Measurements from ENCODE around the gene C5orf34.
A peak's percentile ranks its signal among the peaks of the same experiment; 100 is the strongest.
"Not testable (repeated sequence)": the region's sequence is repeated elsewhere in the genome, so short reads cannot be mapped to it uniquely, and the experiment has no call there.

The C5orf34 gene, protein sequence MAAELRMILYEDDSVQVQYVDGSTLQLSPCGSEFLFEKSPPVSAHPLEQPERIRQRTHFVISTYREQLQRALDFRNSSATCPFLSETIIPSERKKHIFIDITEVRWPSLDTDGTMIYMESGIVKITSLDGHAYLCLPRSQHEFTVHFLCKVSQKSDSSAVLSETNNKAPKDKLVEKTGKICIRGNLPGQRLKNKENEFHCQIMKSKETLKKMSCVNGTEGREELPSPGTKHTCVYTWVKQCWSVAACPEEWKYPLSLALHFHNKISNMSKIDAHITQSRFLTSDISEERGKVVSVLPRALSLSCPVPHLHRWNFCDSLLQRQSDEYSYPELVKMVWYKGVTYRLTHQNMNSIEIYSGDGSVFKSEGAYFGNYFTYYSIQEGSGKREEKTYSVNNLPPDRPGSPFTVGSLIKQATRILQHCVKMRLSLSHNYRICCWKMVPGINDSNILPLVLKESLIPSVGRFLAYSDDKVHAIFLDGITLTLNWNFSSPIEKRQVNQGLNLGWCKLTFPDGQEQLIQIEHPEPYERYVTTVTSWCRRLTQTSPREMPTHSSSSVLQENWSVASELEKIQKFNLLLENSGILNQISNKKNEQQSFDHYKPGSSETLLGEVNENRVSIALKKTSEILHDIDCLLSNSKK

DNA sequence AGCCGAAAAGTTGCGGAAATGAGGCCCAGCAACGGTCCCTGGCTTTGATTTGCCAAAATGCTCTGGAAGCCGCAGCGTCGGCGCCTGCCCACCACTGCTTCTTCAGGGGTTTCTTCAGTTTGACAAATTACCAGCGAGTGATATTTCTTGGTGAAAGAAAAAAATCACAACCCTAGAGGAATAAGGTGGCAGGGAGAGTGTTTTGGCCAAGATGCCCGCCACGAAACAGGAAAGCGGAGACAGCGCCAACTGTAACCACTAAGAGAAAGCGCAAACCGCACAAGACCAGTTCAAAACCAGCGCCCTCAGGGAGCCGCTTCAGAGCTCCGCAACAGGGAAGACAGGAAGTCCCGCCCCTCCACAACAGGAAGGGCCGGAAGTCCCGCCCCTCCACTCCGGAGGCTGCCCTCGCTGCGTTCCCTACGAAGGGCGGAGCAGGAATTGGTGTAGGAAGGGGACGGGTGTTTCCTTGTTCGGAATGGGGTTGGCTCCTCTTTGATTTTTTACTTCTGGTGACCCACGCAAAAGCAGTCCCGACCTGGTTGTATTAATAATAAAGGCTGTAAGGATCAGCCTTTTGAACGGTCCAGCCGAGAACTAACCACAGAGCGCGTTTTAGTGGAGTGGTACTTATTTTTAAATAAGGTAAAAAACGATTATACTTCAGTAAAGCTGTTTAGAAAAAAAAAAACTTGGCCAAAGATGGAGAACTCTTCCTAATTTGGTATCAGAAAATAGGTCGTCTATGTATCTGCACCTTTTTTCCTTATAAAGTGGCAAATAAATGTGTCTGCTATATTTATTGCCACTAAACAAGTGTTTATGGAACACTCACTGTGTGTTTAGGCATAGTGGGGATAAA lies at the start of gene C5orf34:
Gene C5orf34, minus strand, starts transcription at position 333 of the 862 bp plus-strand sequence. CDS start 5,809 bp downstream, outside the sequence.
- DNase-seq = peak; percentile 97

DNA sequence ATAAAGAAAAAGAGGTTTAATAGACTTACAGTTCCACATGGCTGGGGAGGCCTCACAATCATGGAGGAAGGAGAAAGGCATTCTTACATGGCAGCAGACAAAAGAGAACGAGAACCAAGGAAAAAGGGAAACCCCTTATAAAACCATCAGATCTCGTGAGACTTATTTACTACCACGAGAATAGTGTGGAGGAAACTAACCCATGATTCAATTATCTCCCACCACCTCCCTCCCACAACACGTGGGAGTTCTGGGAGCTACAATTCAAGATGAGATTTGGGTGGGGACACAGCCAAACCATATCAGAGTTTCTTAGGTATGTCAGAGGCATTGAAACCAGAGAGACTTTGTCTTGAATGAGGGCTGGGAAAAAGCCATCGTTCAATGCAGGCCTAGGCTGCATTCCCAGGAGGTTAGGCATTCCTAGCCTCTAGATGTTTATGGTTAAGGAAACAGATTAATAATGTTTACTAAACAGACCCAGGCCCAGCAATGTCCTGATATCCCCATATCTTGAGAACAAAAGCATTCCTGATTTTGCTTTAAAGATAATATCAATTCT lies 49.4 kb upstream of the C5orf34 start:
- no peak for DNase-seq

- DNase-seq = no peak
Observed at GRCh38 chr5:43563321-43563720, 48.4 kb upstream of the C5orf34 start.

DNA sequence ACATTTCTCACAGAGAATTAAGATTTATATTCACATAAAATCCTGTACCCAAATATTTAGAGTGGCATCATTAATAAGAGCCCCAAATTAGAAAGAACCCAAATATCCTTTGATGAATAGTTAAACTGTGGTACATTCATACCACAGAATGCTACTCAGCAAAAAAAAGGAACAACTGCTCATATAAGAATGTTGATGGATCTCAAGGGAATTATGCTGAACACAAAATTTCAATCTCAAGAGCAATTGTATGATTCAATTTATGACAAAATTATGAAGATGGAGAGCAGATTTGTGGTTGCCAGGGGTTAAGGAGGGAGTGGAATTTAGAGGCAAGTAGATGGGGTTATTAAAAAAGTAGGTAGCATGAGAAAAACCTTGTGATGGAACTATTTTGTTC lies 46.4 kb upstream of the C5orf34 start:
- no peak for DNase-seq

- DNase-seq = no peak
Observed at GRCh38 chr5:43560128-43560527, 45.2 kb upstream of the C5orf34 start.

- DNase-seq = peak; percentile 91
Observed at GRCh38 chr5:43556857-43557542, 42.1 kb upstream of the C5orf34 start, which contains the start of gene PAIP1. PAIP1 (minus strand) TSS chr5:43557077; CDS start chr5:43556846, 231 bp downstream.

GRCh38 chr5:43556607-43556856 lies 41.6 kb upstream of the C5orf34 start:
- not testable (repeated sequence) for DNase-seq

DNA sequence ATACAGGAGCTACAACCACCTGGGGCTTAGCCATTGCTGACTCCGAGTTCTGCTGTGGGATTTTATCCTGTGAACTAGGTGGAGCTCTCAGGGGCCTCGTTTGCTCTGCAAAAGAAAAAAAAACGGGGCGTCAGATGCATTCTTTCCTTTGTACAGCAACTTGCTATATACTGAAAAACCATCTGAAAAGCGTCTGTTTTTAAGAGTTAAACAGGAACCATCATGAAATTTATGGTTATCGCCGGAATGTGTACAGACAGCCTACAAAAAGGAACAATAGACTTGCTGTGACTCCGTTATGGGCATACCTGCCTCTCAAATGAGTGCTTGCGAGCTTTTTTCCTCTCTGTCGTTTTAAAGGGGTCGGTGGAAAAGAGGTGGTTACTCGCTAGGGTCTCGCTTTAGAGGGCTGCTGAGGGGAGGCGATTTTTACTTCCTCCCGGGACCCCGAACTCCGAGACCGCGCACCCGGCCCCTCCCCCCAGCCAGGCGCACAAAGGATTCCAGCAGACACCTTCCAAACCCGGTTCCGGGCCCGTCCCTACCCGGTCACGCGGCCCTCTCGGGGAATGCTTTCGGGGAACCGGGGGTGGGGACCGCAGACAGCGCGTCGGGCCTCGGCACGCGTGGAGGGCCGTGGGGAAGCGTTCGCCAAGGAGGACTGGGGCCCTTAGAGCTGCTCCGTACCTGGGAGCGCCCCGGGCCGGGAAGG lies 41.1 kb upstream of the C5orf34 start:
- peak; percentile 38 for DNase-seq

- no peak for DNase-seq
Observed at GRCh38 chr5:43554497-43554896, 39.5 kb upstream of the C5orf34 start.

GRCh38 chr5:43553381-43553780 lies 38.4 kb upstream of the C5orf34 start:
- DNase-seq = no peak

GRCh38 chr5:43551731-43552130 lies 36.8 kb upstream of the C5orf34 start:
- DNase-seq = no peak

GRCh38 chr5:43549272-43549671 lies 34.3 kb upstream of the C5orf34 start:
- not testable (repeated sequence) for DNase-seq

DNA sequence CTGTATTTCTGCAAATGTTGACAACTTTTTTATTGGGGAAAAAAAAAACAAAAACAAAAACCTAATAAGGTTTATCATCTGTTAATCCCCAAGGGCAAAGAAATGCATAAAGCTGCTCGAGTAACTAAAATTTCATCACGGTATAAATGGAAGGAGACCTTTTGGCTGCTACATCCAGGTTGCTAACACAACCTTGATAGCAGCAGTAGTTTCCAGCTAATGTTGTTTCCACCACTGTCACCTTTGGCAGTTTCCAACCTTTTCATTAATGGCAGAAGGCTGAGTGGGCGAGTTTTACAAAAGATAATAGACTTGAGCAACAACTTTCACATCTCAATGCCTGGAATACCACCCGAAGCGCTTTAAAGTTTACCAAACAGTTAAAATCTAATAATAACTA lies 33.4 kb upstream of the C5orf34 start:
- no peak for DNase-seq

GRCh38 chr5:43547532-43547931 lies 32.6 kb upstream of the C5orf34 start:
- DNase-seq = no peak

- DNase-seq = no peak
Observed at GRCh38 chr5:43543434-43543833, 28.5 kb upstream of the C5orf34 start.

DNA sequence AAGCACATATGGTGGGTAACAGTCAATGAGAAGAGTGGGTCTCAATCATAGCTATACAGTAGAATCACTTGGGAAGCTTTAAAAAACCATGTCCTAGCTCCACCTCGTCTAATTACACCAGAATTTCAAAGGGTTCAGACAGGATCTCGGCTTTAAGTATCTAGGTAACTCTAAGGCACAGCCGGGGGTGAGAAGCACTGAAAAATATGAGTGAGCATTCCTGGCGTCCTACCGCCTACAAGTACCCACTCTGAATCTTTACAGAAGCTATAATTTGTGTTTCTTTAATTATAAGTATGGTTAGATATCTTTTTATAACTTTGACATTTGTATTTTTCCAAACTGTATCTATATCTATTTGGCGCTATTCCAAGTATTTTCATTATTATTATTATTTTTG lies 25.8 kb upstream of the C5orf34 start:
- DNase-seq = no peak

GRCh38 chr5:43536972-43537371 lies 22.0 kb upstream of the C5orf34 start:
- no peak for DNase-seq

DNA sequence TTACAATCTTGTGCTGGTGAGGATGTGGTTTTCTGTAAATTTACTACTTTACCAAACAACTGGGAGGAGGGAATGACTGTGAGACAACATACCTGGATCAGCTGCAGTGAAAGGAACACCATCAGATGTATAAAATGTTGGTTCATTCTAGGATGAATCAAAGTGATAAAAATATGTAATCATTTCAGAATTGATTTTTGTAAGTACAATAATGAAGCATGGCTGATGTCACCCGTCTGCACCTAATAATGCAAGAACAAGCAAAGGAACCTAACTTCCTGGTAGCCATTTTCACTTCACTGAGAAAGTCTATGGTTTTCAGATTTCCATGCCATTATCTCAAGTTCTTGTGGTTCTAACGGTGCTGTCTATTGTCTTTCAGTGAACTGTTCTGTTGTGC lies 18.7 kb upstream of the C5orf34 start:
- no peak for DNase-seq

- DNase-seq = no peak
Observed at GRCh38 chr5:43530648-43531047, 15.7 kb upstream of the C5orf34 start.

DNA sequence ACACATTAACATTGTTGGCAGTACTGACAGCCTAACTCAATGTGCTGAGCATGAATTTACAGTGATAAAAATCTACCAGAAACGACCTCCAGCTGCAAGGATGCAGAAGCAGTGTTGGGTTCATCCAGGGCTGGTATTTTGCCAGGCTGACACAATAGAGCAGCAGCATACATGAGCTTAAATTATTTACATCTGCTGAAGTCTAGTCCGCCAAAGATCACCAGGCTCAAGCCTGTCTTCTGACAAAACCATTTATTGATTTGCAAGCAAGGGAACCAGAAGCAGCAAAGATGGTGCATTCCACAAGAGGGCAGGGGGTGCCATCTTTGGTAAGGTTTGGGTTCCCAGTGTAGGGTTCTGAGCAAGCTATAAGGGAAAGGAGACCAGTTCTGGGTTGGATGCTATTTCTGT lies 8.7 kb upstream of the C5orf34 start:
- no peak for DNase-seq

DNA sequence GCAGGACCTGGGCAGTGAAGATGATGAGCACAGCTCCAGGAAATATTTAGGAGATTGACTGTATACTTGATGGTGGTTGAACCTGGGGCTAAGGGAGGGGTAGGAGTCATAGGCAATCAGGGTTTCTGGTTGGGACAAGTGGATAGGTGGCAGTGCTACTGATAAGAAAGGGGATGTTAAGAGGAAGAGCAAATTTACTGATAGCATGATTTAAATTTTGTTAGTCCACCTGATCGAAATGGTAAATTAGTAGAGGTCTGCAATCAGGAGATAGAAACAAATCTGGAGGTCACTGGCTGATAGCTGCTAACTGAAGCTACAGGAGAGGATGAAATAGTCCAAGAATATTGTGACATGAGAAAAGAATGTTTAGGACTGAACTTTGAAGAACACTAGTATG lies 5.7 kb upstream of the C5orf34 start:
- DNase-seq = no peak

- no peak for DNase-seq
Observed at GRCh38 chr5:43515678-43516048, 715 bp upstream of the C5orf34 start.
